GM18508 (cell line): ENCODE data around the gene BNIP1.

ENCODE experiments used
- ATAC-seq: cut with Tn5 transposase; IDR thresholded peaks from one replicate; pipeline ENCODE4 v1.9.1; 2021; ENCODE audit warnings: moderate number of reproducible peaks; ENCODE audit not compliant: insufficient read depth, unreplicated experiment

Gene BNIP1

DNA sequence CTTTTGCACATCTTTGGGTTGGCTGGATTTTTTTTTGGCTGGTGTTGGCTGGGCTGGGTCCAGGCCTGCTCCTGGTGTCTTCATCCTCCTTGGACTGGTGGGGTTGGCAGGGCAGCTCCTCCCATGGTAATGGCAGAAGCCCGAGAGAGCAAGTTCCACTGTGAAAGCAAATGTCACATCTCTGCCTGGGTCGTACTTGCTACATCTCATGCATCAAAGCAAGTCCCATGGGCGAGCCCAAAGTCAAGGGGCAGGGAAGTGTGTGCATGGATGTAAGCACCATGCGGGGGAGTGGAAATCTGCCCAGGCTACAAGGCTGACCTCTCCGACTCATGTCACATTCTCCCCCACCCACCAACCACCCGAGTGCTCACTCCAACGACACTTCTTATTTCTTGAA lies 64.0 kb downstream of the BNIP1 start:
- no peak for ATAC-seq

DNA sequence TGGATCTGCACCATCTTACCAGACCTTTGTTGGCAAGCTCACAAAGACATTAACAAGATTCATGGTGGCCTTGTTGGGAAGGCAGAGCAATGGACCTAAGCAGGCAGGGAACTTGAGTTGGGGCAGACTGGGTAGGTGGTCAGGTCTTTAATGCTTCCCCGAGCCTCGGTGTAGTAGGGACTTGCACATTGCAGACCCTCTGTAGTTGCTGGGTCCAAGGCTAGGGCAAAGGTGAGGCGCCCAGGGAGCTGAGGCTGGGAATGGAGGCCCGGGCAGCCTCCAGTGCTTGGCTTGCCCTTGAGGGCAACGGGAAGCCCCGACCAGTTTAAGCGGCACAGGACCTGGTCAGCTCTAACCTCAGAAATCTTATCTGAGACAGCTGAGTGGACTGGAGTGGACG lies 66.5 kb downstream of the BNIP1 start:
- no peak for ATAC-seq

DNA sequence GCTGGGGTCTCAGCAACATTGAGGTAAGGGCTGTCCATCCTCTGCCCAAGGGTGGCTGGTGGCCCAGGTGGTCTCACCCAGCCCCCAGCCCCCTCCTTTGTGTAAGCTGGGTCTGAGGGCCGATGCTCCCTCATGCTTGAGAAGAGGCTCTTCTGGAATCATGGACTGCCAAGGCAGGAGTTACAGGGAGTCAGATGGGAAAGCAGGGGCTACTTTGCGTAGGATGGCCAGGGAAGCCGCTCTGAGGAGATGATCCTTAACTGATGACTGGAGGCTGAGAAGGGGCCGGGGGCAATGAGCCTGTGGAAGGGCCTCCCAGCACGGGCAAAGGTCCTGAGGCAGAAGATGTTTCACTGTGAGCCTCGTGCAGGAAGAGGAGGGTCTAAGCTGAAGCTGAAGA lies 67.0 kb downstream of the BNIP1 start:
- no peak for ATAC-seq

DNA sequence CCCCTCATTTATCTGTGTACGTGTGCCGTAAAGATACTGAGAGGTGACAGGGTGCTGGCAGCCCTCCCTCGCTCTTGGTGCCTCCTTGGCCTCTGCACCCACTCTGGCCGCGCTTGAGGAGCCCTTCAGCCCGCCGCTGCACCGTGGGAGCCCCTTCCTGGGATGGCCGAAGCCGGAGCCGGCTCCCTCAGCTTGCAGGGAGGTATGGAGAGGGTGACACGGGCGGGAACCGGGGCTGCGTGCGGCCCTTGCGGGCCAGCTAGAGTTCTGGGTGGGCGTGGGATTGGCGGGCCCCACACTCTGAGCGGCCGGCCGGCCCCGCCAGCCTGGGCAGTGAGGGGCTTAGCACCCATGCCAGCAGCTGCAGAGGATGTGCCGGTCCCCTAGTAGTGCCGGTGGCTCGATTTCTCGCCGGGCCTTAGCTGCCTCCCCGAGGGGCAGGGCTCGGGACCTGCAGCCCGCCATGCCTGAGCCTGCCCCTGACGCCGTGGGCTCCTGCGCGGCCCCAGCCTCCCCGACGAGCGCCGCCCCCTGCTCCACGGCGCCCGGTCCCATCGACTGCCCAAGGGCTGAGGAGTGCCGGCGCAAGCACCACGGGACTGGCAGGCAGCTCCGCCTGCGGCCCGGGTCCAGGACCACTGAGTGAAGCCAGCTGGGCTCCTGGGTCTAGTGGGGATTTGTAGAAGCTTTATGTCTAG lies 69.1 kb downstream of the BNIP1 start:
- no peak for ATAC-seq
